GM12891 (cell line): ENCODE results near the gene SLC22A17.

ENCODE experiments used
- POLR2A ChIP-seq: IDR thresholded peaks from 2 replicates; pipeline ENCODE4 v1.6.1; 2011; ENCODE audit warnings: low read depth, low read length, control low read depth
- POLR2AphosphoS5 ChIP-seq: IDR thresholded peaks from 2 replicates; pipeline ENCODE4 v1.6.1; 2011; ENCODE audit warnings: low read depth, low read length, control low read depth
- POU2F2 ChIP-seq: IDR thresholded peaks from 2 replicates; pipeline ENCODE4 v1.6.1; 2011; ENCODE audit warnings: low read depth, mild to moderate bottlenecking, control low read depth, low read length, moderate library complexity
- TAF1 ChIP-seq: IDR thresholded peaks from 2 replicates; pipeline ENCODE4 v1.6.1; 2011; ENCODE audit warnings: low read depth, low read length, control low read depth

- TF ChIP-seq TAF1 (no peak), POLR2AphosphoS5 (no peak), POLR2A (no peak), POU2F2 (no peak)
These were observed 29.8 kb downstream of the SLC22A17 start for GRCh38 chr14:23322568-23323517.
